Effector CD8-positive, alpha-beta T cell (primary cell): ENCODE results near the gene ATP2A2.

Experiments used
- DNase-seq: peaks from one replicate; lab custom pipeline; 2025; lab: John Stamatoyannopoulos, UW

Gene ATP2A2

DNA sequence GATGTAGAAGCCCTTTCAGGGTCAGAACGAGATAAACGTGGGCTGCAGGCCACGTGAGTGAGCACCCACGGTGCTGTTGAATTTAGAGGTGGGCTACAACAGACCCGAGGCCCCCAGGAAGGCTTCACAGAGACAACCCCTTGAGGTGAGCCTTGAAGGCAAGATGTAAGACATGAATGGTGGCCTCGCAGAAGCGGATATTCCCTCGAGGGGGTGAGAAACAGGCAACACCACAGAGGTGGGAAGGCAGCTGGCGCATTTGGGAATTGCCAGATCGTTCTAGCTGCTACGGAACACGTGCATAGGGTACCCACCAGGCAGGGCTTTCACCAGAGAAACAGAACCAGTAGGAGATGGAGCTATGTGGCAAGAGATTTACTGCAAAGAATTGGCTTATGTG is 22.6 kb upstream of the ATP2A2 start:
- no peak for DNase-seq

DNA sequence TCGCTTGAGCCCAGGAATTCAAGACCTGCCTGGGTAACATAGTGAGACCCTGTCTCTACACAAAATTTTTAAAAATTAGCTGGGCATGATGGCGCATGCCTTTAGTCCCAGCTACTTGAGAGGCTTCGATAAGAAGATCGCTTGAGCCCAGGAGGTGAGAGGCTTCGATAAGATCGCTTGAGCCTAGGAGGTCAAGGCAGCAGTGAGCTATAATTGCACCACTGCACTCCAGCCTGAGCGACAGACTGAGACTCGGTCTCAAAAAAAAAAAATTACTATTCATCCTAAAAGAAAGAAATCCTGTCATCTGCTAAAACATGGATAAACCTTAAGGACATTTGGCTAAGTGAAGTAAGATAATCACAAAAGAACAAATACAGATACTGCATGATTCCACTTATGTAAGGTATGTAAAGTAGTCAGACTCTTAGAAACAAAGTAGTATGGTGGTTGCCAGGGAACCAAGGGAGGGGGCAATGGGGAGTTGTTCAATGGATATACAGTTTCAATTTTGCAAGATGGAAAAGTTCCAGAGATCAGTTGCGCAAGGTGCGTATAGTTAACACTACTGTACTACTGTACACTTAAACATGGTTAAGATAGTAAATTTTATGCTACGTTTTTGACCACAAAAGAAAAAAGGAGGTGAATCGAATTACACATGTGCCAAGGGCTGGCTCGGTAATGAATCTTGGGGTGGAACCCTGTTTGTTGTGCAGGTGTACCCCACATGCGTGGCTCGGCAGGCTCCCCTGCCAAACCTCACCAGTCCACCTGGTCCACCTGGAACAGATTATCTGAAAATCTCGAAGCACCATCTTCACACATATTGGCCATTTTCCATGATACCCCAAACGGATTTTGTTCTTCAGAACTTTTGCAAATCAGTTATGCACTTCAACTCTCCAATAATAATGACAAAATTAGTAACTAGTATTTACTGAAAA is 18.3 kb upstream of the ATP2A2 start:
- no peak for DNase-seq

DNA sequence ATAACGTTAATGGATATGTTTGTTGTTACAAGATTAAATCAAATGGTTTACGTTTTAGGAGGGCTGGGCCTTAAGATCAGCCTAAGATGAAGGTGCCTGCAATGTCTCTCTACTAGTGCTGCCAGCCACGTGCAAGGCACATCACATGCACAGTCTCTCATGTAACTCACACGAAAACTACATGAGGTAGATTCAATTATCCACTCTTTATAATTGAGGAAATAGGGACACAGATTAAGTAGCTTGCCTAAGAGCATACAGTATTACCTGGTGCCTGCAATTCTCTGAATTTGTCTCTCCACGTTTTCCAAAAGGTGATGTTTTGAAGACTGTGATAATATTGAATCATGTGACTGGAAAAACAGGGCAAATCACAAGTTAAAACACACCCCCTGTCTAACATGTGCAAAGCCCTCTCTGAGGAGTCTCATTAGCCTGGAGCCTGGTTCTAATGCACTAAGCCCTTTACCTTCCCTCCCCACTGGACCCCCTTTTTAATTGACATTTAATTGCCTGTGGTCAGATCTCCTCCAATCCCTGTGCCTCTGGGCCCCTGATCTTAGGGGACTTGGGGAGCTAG is 14.6 kb upstream of the ATP2A2 start:
- DNase-seq = no peak

GRCh38 chr12:110266980-110267620 is 13.9 kb upstream of the ATP2A2 start:
- DNase-seq = no peak

GRCh38 chr12:110269622-110270124 is 11.4 kb upstream of the ATP2A2 start:
- no peak for DNase-seq

GRCh38 chr12:110270125-110270962 is 10.7 kb upstream of the ATP2A2 start:
- no peak for DNase-seq

GRCh38 chr12:110271015-110271414 is 10.0 kb upstream of the ATP2A2 start:
- DNase-seq = no peak

DNA sequence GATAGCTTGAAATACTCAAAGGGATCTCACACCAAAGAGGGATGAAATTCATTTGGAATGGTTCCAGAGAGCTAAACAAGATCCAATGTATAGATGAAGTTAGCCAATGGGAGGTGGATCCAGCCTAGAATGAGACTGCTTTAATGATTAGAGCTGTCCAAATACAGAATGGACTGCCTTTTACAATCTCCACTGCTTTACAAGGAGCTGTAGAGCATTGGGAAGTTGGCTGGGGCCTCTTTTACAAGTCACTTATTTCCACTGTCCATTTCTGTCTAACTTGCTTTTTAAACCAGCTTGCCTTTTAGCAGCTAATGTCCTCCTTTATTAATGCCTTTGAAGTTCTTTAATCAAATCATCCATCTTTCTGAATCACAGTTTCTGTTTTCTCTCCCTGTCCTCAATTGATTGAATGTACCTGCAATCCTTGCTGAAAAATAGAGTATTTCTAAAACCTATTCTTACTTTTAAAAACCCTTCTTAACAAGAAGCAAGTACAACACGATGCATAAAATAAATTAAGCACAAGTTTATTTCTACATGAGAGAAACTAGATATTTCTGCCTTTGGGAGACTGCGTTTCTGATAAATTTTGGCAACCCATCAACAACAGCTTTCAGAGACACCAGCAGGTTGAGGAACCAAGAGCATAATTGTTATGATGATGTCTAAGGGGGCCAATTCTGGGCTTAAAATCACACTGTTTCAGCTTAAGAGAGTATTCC is 3.4 kb upstream of the ATP2A2 start:
- no peak for DNase-seq

- no peak for DNase-seq
Measured at GRCh38 chr12:110278255-110278536, 2.9 kb upstream of the ATP2A2 start.

DNA sequence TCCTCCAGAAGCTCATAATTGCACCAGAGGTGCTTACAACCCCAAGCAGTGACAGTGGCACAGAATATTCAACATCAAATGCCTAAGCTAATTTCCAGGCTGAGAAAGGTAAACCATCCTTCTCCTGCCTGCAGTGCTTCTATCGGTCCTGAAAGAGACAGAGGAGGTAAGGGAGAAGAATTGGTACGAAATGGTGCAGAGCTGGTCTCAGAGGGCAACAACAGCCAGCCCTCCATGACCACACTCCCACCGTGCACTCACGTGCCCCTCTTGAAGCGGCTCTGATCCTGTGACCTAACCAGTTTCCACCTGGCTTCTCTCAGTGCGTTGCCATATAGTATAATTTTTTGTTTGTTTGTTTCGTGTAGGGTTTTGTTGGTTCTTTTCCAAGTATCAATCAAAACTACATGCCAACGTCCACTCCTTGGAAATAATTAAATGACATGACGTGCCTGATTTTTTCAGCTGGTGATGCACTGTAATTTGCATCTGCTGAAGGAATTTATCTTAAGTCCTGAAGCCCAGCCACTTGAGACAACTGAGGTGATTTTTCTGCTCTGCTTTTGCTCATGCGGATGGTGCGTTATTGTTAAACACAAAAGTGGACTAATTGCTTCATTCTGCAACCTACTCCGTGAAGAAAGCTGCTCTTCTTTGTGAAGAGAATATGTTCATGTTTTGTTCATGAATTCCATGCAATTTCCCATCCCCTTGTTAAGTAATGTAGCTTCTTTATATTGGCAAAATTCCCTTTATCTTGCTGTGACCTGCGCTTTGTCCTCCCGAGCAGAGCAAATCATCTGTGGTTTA is 1.3 kb upstream of the ATP2A2 start:
- DNase-seq = no peak

- peak; percentile 43 for DNase-seq
Measured at GRCh38 chr12:110280392-110280778, 662 bp upstream of the ATP2A2 start.

GRCh38 chr12:110281549-110282299 is 677 bp downstream of the ATP2A2 start:
- DNase-seq = peak; percentile 43

DNA sequence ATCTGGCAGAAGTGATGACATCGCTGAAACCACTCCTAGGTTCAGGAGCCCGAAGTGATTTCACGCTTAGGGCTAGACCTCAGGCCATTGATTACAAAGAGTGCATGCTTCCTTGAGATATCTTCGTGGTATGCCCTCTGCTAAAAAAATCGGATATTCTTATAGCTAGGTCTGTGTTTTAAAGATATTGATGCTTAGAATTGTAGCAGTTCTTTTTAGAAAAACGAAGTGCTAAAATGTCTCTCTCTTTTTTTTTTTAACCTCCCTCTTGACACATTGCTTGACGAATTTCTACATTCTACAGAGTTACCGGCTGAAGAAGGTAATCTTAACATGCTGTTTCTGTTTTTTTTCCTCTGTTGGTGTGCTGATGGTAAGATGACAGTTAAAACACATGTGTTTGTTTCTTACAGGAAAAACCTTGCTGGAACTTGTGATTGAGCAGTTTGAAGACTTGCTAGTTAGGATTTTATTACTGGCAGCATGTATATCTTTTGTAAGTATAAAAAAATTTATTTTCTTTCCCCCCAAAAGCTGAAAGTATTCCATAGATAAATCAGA is 1.3 kb downstream of the ATP2A2 start:
- DNase-seq = no peak

- no peak for DNase-seq
Measured at GRCh38 chr12:110282956-110283817, 2.1 kb downstream of the ATP2A2 start.

- no peak for DNase-seq
Measured at GRCh38 chr12:110284597-110284996, 3.5 kb downstream of the ATP2A2 start.

DNA sequence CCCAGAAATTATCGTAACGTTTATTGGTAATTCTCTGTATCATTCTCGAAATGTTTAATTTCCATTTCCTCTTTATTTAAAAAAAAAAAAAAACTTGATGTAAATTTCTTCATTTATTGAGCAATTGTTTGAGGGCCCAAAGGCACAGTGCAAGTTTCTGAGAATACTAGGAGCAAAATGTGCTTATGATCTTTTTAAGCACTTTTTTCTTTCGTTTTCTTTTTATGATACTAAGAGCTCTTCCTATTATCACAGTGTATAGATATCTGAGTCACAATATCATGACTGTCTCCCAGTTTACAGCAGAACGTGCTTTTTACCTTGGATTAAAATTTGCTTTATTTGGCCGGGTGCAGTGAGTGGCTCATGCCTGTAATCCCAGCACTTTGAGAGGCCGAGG is 5.6 kb downstream of the ATP2A2 start:
- no peak for DNase-seq

GRCh38 chr12:110287986-110288385 is 6.9 kb downstream of the ATP2A2 start:
- no peak for DNase-seq

- DNase-seq = no peak
Measured at GRCh38 chr12:110289044-110289710, 8.1 kb downstream of the ATP2A2 start.
